ENCODE data around the gene SLC35B1.

Gene SLC35B1, protein sequence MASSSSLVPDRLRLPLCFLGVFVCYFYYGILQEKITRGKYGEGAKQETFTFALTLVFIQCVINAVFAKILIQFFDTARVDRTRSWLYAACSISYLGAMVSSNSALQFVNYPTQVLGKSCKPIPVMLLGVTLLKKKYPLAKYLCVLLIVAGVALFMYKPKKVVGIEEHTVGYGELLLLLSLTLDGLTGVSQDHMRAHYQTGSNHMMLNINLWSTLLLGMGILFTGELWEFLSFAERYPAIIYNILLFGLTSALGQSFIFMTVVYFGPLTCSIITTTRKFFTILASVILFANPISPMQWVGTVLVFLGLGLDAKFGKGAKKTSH

GRCh38 chr17:49707608-49708514 is at the start of gene SLC35B1:
Gene SLC35B1, minus strand, starts transcription at chr17:49707964. Its CDS starts 131 bp downstream, at chr17:49707833.
- peak; percentile 98 for FAIRE-seq

DNA sequence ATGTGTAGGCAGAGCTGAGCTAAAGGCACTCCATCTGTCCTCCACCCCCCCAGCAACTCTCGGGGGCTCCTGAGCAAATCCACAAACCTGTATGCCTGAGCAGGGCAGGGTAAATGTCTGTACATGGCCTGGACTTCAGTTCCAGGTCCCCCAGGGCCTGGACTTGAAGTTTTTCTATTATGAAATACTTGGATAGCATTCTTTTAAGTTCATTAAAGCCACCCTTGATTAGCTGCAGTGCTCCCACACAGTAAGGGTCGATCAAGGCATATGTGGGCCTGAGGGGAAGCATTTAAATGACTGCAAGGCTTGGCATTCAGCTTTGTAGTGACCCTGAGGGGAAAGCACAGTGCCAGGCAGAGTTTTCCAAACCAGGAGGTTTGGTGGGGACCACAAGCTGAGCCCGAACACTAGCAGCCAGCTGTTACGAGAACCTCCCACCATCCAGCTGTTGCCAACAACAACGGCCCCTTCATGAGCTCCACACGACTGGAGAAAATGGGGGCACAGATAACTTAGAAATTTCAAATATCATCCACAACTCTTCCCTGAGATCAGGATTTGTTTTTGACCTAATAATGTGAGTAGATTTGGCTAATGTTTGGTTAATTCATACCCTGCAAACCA is 49.5 kb upstream of the SLC35B1 start:
- no peak for FAIRE-seq

GRCh38 chr17:49756323-49757150 is 48.8 kb upstream of the SLC35B1 start:
- FAIRE-seq: no peak

DNA sequence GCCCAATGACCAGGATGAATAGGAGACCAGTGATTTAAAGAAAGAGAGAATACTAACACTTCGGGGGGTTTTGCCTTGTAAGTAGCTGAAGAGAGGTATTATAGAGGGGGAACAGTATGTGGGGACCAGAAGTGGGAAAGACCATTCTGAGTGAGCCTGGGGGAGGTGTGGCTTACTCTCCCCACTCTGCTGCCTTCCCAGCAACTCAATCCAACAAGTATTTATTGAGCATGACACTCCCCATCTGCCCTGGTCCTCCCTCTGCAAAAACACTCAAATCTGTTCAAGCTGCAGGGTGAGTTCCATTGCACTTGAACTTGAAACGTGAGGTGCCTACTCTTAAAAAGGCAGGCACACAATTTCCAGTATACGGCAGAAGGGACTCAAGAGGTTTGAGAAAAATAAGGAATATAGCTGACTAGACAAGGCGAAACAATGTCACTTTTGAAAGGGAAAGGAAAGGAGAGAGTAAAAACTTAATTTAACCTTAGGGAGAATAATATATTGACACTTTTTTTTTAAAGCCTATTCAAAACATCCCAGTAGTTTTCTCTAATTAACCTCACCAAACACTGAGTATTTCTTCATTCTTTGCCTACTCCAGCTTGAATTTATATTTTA is 48.0 kb upstream of the SLC35B1 start:
- no peak for FAIRE-seq

DNA sequence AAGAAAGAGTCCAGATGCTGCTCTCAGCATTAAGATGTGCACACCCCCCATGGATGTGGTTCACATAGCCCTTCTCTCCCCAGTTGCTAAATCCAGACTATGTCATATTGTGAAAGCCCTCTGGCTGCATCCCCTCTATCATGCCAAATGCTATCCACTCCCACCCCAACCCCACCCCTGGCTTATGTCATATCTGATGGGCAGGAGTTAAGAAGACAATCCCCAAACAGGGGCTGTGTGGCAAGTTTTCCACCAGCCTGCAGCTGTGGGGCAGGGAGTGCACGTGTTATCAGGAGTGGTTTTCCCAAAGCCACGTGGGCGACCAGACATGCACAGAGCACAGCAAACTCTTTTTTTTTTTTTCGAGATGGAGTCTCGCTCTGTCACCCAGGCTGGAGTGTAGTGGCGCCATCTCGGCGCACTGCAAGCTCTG is 46.2 kb upstream of the SLC35B1 start:
- no peak for FAIRE-seq

- no peak for FAIRE-seq
Measured at GRCh38 chr17:49752508-49752907, 44.7 kb upstream of the SLC35B1 start.

GRCh38 chr17:49749730-49750129 is 42.0 kb upstream of the SLC35B1 start:
- no peak for FAIRE-seq

- no peak for FAIRE-seq
Measured at GRCh38 chr17:49748791-49749190, 41.0 kb upstream of the SLC35B1 start.

GRCh38 chr17:49748223-49748622 is 40.5 kb upstream of the SLC35B1 start:
- no peak for FAIRE-seq

DNA sequence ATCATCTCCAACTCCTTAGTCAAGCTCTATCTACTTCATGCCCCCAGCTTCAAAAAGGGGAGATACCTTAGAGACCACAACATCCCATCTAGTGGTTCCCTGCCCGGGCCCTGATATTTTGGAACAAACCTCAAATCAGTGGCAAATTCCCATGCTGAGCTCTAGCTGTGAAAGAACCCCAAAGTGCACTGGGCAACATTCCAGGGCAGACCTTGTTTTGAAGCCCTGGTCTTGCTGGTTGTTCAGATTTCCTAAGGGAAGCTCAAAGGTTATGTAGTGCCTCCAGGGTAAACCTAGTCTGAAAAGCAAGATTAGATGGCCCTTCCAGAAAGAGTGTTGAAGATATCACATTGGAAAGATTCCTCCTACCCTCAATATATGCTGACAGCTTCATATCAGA is 39.9 kb upstream of the SLC35B1 start:
- no peak for FAIRE-seq

- FAIRE-seq: no peak
Measured at GRCh38 chr17:49746791-49747490, 39.2 kb upstream of the SLC35B1 start.

DNA sequence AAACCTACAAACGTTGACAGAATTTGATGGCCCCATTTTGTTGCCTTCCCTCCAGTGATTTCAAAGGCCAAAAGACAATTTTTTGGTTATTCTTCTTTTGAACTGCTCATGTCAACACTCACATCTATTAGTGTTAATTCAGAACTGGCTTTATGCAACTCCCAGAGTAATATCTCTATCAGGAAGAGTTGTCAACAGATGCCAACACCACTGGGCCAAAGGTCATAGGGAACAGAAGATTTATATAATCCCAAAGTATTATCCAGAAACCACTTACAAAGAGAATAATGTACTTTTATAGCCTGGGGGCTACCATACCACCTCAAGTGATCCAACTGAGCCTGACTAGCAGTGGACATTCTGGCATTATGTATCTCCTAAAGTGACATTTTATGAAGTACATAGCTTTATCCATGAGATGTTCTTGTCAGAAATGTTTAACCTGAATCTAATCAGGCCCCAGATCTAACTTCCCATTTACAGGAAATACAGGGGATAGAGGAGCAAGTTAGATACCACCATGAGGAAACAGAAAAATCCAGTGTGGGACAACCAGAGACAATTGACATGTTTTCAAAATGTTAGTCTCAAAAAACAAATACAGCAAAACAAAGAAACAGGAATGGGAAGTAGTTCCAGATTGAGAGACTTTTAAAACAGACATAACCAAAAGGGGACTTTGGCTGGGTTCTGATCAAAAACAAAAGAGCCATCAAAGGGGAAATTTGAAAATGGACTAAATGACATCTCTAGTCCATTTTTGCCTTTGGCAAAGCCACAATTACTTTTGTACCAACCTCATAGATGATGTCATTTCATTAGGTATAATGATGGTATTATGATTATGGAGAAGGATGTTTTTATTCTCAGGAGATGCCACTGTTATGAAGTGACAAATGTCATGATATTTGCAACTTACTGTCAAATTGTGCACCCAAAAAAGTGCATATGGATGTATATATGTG is 37.7 kb upstream of the SLC35B1 start:
- no peak for FAIRE-seq

DNA sequence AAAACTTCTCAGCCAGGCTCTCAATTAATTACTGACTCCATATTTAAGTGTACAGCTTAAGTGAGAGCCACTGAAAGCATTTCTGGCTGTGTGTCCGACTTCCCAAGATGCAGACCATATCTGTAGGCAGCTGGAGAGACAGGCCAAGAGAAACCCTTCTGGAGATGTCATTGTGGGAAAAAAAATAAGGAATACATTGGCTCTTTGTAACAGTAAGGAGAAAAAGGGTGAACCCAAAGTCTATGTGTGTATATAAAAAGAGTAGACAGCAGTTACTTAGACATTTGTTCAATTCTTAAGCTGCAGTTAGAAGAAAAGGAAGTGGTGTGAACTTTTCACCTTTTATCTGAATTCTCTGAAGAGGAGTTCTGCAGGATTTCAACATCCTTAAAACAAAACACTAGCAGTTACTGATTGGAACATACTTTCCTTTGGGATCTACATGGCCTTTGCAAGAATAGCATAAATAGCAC is 34.4 kb upstream of the SLC35B1 start:
- FAIRE-seq: no peak

GRCh38 chr17:49741692-49742076 is 33.9 kb upstream of the SLC35B1 start:
- no peak for FAIRE-seq

DNA sequence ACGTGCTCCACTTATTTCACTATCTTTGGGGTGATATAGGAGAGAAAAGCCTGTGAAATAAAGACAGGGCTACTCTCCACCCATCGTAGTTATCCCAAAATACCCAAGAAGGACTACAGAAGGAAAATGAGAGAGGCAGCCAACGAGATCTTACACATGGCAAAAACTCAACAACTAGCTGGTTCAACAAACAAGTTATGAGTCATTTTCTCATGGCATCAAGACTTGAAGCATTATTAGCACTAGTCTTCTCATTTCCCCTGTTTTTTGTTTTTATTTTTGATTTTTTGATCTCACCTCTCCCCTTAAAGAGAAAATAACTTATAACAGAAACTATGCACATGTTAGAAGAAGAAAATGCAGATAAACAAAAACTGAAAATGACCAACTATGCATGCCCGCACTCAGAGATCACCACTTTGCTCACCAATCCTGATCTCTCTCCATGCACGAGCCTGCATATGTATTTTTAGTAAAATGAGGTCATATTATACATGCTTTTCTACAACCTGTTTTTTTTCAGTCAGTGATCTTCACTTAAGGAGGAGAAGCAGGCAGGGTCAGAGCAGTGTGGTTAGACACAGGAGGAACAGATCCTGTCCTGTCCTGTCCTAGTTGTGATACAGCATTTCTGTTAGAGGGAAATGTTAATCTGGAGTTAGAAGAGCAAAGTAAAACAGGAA is 33.4 kb upstream of the SLC35B1 start:
- FAIRE-seq: no peak

GRCh38 chr17:49739641-49740271 is 32.0 kb upstream of the SLC35B1 start:
- no peak for FAIRE-seq

DNA sequence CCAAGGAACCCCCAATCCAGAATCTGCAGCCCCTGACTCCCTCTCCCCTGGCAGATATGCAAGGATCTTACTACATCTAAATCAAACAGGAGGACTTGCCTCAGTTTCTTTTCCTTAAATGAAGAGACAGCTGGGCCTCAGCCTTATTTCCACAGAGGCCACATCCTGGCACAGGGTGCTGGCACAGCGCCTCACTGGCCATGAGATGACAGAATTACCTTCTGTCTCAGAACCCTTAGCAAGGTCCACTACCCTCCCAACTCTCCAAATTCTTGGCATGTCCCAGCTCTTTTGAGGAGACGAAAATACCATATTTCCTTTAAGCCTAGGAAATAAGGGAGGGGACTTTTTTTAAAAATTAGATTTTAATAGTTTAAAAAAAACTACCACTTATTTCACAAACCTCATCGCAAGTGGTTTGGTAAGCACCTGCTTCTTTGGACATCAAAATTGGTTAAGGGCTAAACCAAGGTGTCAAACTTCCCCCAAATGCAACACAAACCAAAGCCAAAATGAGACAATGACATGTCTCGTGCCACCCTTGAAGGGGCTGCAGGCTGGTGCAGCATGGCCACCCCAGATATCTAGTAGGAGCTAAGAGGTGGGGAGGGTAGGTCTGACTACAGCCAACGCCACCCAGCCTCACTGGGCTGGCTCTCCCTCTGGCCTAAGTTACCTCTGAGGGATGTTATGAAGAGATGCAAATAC is 30.8 kb upstream of the SLC35B1 start:
- no peak for FAIRE-seq
